ENCODE data around the gene TARP.

GRCh38 chr7:38316733-38317360 lies 43.4 kb upstream of the TARP start:
- TF ChIP-seq EP300 (IDR thresholded peaks at IDR 0.05) (no peak), CTCF (IDR thresholded peaks at IDR 0.05) (no peak), POLR2A (IDR thresholded peaks at IDR 0.05) (no peak)

Measured in ovary (tissue), 3 donors.